HCT116 (cell line): ENCODE data around the gene PHKB. TPM values are rescaled to one million over a fixed set of nuclear protein-coding genes. Genes with fewer than 3 reads are reported as not detected.

Source experiments
- ATAC-seq: fragments of 200-7000 bp; cut with Tn5 transposase; 2 replicates; pipeline ENCODE4 v1.9.1; 2020; ENCODE audit warnings: mild to moderate bottlenecking, moderate library complexity
- BruUV-seq: library from RNA; stranded (reverse); fragments of 400-500 nt; replicated peaks from 2 replicates; lab custom pipeline; 2021; lab: Mats Ljungman, UMichigan
- CTCF ChIA-PET: fragments of 300-600 bp; sonication (Branson Sonifier 250); formaldehyde crosslinking; loops from one replicate; lab custom pipeline; 2021; ENCODE audit warnings: antibody characterized with exemption; lab: Charles Lee
- POLR2A ChIA-PET: fragments of 300-600, 350-600 bp; sonication (Branson Sonifier 250); formaldehyde crosslinking; loops from one replicate; lab custom pipeline; 2021; ENCODE audit warnings: antibody characterized with exemption; lab: Charles Lee
- RAD21 ChIA-PET, 2 experiments: fragments of 300-600 bp; sonication (Branson Sonifier 250); formaldehyde crosslinking; loops; one replicate each; lab custom pipeline; 2023; ENCODE audit warnings: low total read pairs in 2 of 2; ENCODE audit not compliant: uncharacterized antibody in 2 of 2, unreplicated experiment in 2 of 2, low non-redundant PET in 1 of 2; lab: Charles Lee
- DNase-seq: peaks from one replicate; pipeline ENCODE4 v3.0.0-alpha.2; 2010; ENCODE audit warnings: low read depth, low spot score
- H2AFZ ChIP-seq: fragments of 200-600 bp; shearing (Covaris generic), sonication (generic); 2 replicates; pipeline ENCODE4 v1.6.1; 2017; ENCODE audit warnings: low read depth, mixed run types, mixed read lengths, antibody characterized with exemption, low read length; ENCODE audit not compliant: poor library complexity, severe bottlenecking
- H3K27ac ChIP-seq: 2 replicates; pipeline ENCODE4 v1.5.1; 2012; ENCODE audit warnings: low read depth, low read length
- H3K27me3 ChIP-seq: fragments of 200-600 bp; sonication (generic); 2 replicates; pipeline ENCODE4 v1.6.1; 2016; ENCODE audit warnings: mixed run types, low read length, mixed read lengths; ENCODE audit not compliant: insufficient read depth
- H3K36me3 ChIP-seq, 2 experiments: fragments of 200-500 bp in 1 of 2; fragments of 200-600 bp in 1 of 2; sonication (Bioruptor generic) in 1 of 2; sonication (generic) in 1 of 2; 2 replicates each; pipeline versions ENCODE4 v1.5.1 to v1.6.1; 2014 to 2016; ENCODE audit warnings: low read length in 2 of 2, inconsistent platforms in 1 of 2, mixed read lengths in 1 of 2, mixed run types in 1 of 2; ENCODE audit not compliant: insufficient read depth in 2 of 2, control insufficient read depth in 1 of 2
- H3K4me1 ChIP-seq, 2 experiments: fragments of 200-600 bp in 1 of 2; sonication (generic) in 1 of 2; 2 replicates each; pipeline versions ENCODE4 v1.5.1 to v1.6.1; 2012 to 2017; ENCODE audit warnings: low read length in 2 of 2, inconsistent platforms in 1 of 2, mild to moderate bottlenecking in 1 of 2, mixed read lengths in 1 of 2, mixed run types in 1 of 2, moderate library complexity in 1 of 2; ENCODE audit not compliant: insufficient read depth in 2 of 2, control insufficient read depth in 1 of 2
- H3K4me2 ChIP-seq: fragments of 200-600 bp; sonication (generic); 2 replicates; pipeline ENCODE4 v1.6.1; 2017; ENCODE audit warnings: mixed run types, low read length, mixed read lengths
- H3K4me3 ChIP-seq, 2 experiments: fragments of 200-600 bp in 1 of 2; sonication (generic) in 1 of 2; replicated peaks in 1 of 2; 2 replicates each; pipeline ENCODE4 v1.5.1; 2011 to 2016; ENCODE audit warnings: low read length in 2 of 2, control low read depth in 1 of 2, low read depth in 1 of 2, mild to moderate bottlenecking in 1 of 2, mixed read lengths in 1 of 2, mixed run types in 1 of 2
- H3K79me2 ChIP-seq: fragments of 200-600 bp; sonication (generic); 2 replicates; pipeline ENCODE4 v1.6.1; 2017; ENCODE audit warnings: mild to moderate bottlenecking, mixed run types, low read length, moderate library complexity, mixed read lengths; ENCODE audit not compliant: insufficient read depth
- H3K9ac ChIP-seq: fragments of 200-600 bp; sonication (generic); 2 replicates; pipeline ENCODE4 v1.6.1; 2016; ENCODE audit warnings: low read length, mixed read lengths
- H3K9me2 ChIP-seq: fragments of 200-600 bp; sonication (generic), shearing (Covaris generic); 2 replicates; pipeline ENCODE4 v1.6.1; 2017; ENCODE audit warnings: mixed run types, mild to moderate bottlenecking, moderate library complexity; ENCODE audit not compliant: insufficient read depth
- H3K9me3 ChIP-seq, 2 experiments: fragments of 200-500 bp in 1 of 2; fragments of 200-600 bp in 1 of 2; sonication (Bioruptor generic) in 1 of 2; sonication (generic) in 1 of 2; 2 replicates each; pipeline ENCODE4 v1.6.1; 2014 to 2017; ENCODE audit warnings: low read length in 2 of 2, mixed read lengths in 2 of 2, inconsistent platforms in 1 of 2, low read depth in 1 of 2, mild to moderate bottlenecking in 1 of 2, mixed run types in 1 of 2, moderate library complexity in 1 of 2; ENCODE audit not compliant: control insufficient read depth in 1 of 2, insufficient read depth in 1 of 2
- H4K20me1 ChIP-seq: fragments of 200-600 bp; sonication (generic), shearing (Covaris generic); 2 replicates; pipeline ENCODE4 v1.6.1; 2017; ENCODE audit warnings: mixed run types, mild to moderate bottlenecking, moderate library complexity; ENCODE audit not compliant: insufficient read depth
- CBX3 ChIP-seq: IDR thresholded peaks from 2 replicates; pipeline ENCODE4 v1.6.1; 2012; ENCODE audit warnings: low read depth
- CEBPB ChIP-seq: IDR thresholded peaks from 2 replicates; pipeline ENCODE4 v1.6.1; 2012; ENCODE audit warnings: low read depth
- EGR1 ChIP-seq: IDR thresholded peaks from 2 replicates; pipeline ENCODE4 v1.6.1; 2012; ENCODE audit warnings: low read depth
- ELF1 ChIP-seq: IDR thresholded peaks from 2 replicates; pipeline ENCODE4 v1.6.1; 2012; ENCODE audit warnings: low read depth, borderline replicate concordance
- EZH2 ChIP-seq: fragments of 200-600 bp; sonication (generic); IDR thresholded peaks from 2 replicates; pipeline ENCODE4 v1.6.1; 2017; ENCODE audit warnings: antibody characterized with exemption, mixed run types
- EZH2phosphoT487 ChIP-seq: fragments of 200-600 bp; IDR thresholded peaks from 2 replicates; pipeline ENCODE4 v1.6.1; 2018; ENCODE audit warnings: antibody characterized with exemption, borderline replicate concordance
- FOSL1 ChIP-seq: IDR thresholded peaks from 2 replicates; pipeline ENCODE4 v1.6.1; 2012; ENCODE audit warnings: low read depth
- JUND ChIP-seq: IDR thresholded peaks from 2 replicates; pipeline ENCODE4 v1.6.1; 2012
- SIN3A ChIP-seq: IDR thresholded peaks from 2 replicates; pipeline ENCODE4 v1.6.1; 2012; ENCODE audit warnings: low read depth
- SRF ChIP-seq: IDR thresholded peaks from 2 replicates; pipeline ENCODE4 v1.6.1; 2012; ENCODE audit warnings: low read depth
- ZFX ChIP-seq: fragments of 450-650 bp; IDR thresholded peaks from 2 replicates; pipeline ENCODE4 v1.6.1; 2017
- ZNF274 ChIP-seq: fragments of 200-500 bp; sonication (Bioruptor generic); IDR thresholded peaks from 2 replicates; pipeline ENCODE4 v1.6.1; 2014; ENCODE audit warnings: mild to moderate bottlenecking, low read depth, low read length, inconsistent platforms
- intact Hi-C: fragments of 100-400 bp; cut with micrococcal nuclease; formaldehyde crosslinking; loops from 2 replicates; pipeline ENCODE4 v1.10.0; 2022
- total RNA-seq: library from RNA; stranded (reverse); gene quantifications from one replicate; pipeline ENCODE4 v1.2.1, GENCODE V29; 2021; ENCODE audit not compliant: unreplicated experiment
- TF ChIP-seq, protein P1 (sequence below), 3 experiments: fragments of 200-600 bp in 1 of 3; sonication (generic) in 1 of 3; IDR thresholded peaks in 2 of 3; conservative IDR thresholded peaks in 1 of 3; 2 replicates each; pipeline ENCODE4 v1.5.1; 2012 to 2017; ENCODE audit warnings: low read depth in 2 of 3, low read length in 2 of 3, antibody characterized with exemption in 1 of 3, borderline replicate concordance in 1 of 3, control low read depth in 1 of 3, mild to moderate bottlenecking in 1 of 3, mixed read lengths in 1 of 3, mixed run types in 1 of 3, moderate library complexity in 1 of 3; ENCODE audit not compliant: insufficient read depth in 1 of 3
- TF ChIP-seq, protein P2 (sequence below): IDR thresholded peaks from 2 replicates; pipeline ENCODE4 v1.6.1; 2012
- TF ChIP-seq, protein P3 (sequence below): IDR thresholded peaks from 2 replicates; pipeline ENCODE4 v1.6.1; 2012; ENCODE audit warnings: low read depth
- TF ChIP-seq, protein P4 (sequence below): IDR thresholded peaks from 2 replicates; pipeline ENCODE4 v1.6.1; 2011; ENCODE audit warnings: mild to moderate bottlenecking, low read length, moderate library complexity; ENCODE audit not compliant: insufficient replicate concordance; ENCODE audit errors: extremely low read depth

The PHKB gene
- total RNA-seq, 1 experiment from 2014 or later: 30.5 TPM

DNA sequence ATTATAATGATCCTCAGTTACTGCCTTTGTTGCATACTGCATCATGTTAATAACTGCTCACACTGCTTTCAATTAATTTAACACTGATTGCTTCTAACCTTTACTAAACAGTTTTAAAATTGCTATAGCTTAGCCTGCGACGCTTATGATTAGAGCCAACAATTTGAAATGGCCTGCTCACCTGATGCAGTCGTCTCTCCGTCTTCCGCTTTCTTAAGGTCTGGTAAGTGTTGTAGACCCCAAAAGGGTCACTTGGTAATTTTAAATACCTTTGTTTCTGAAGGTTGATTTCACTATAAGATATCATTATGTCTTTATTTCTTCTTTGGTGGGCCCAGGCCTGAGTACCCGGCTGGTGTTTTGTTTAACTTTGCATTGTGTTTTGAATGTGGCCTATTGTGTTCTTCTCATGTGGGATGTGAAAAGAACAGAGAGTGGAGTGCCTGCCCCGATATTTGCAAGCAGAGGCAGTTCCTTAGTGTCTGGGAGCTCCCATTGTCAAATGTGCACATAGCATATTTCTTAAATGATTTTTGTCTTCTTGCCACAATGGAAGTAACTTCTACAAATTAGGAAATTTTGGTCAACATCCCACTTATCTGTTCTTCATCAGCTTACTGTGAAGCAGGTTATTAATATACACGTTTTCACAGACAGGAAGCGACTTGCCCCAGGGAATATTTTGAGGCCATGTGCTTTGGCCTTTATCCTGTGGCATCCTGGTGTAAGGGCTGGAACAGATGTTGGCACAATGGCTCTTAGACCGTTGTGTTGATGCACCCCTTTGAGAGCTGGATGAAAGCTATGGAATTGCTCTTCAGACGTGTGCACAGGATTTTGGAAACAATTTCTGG, 2.9 kb downstream of the PHKB start (continued):
- TF ChIP-seq, protein P1, sequence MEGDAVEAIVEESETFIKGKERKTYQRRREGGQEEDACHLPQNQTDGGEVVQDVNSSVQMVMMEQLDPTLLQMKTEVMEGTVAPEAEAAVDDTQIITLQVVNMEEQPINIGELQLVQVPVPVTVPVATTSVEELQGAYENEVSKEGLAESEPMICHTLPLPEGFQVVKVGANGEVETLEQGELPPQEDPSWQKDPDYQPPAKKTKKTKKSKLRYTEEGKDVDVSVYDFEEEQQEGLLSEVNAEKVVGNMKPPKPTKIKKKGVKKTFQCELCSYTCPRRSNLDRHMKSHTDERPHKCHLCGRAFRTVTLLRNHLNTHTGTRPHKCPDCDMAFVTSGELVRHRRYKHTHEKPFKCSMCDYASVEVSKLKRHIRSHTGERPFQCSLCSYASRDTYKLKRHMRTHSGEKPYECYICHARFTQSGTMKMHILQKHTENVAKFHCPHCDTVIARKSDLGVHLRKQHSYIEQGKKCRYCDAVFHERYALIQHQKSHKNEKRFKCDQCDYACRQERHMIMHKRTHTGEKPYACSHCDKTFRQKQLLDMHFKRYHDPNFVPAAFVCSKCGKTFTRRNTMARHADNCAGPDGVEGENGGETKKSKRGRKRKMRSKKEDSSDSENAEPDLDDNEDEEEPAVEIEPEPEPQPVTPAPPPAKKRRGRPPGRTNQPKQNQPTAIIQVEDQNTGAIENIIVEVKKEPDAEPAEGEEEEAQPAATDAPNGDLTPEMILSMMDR (IDR thresholded peaks at IDR 0.05 in 2 of 3, conservative IDR thresholded peaks at IDR 0.05 in 1 of 3; ENCODE audit: borderline replicate concordance in 1 of 3, insufficient read depth in 1 of 3, low read depth in 2 of 3, low read length in 2 of 3): no peak
- no peak for TF ChIP-seq EZH2phosphoT487
- no peak for TF ChIP-seq SIN3A
- no peak for TF ChIP-seq JUND
- TF ChIP-seq CBX3: no peak
- TF ChIP-seq CEBPB: no peak
- no peak for TF ChIP-seq ELF1
- no peak for TF ChIP-seq ZFX
- TF ChIP-seq, all 23 proteins: peak for 0

DNA sequence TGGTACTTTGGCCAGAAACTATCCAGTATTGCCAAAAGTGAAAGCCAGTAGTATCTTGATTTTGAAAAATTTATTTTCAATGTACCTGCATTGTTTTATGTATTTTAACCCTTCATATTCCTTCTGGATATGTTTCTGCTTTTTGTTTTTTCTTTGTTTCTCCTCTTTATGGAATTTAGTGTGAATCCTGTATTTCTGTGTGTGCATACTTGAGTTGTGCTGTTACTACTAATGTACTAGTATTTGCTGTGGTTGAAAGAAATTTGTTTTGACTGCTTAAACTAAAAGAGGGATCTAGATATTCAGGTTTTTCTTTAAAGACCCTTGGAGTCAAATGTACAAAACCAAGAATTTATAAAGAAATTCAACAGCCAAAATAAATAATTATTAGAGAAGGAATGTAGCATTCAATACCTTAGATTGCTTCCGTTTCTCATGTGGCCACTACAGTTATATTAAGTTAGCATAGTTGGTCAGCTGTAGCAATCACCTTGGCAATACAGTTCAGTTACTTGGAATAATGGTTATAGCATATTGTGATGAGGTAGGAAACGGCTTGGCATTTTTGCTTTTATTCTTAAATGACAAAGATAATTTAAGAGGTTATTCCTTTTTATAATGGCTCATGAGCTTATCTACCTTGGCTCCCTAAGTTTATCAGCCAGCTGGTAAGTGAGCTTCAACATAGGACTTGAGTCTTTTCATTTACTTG, 4.9 kb downstream of the PHKB start:
- Histone ChIP-seq H2AFZ (no peak overlapping the region), H3K36me3 (no peaks in the 10 kb centered on the region), H3K9ac (no peak overlapping the region), H3K79me2 (peaks cover 31% of the 10 kb centered on the region), H4K20me1 (no peaks in the 10 kb centered on the region), H3K4me2 (no peak overlapping the region), H3K4me1 (peaks cover 2 to 7% of the 10 kb centered on the region in 2 experiments; a peak in 3 of 4 replicates), H3K27ac (no peak overlapping the region), H3K27me3 (no peaks in the 10 kb centered on the region), H3K9me2 (no peaks in the 10 kb centered on the region), H3K9me3 (no peaks in the 10 kb centered on the region), H3K4me3 (no peak overlapping the region)
- CTCF ChIA-PET: no interaction called here
- RAD21 ChIA-PET: no interaction called here
- POLR2A ChIA-PET: no interaction called here
- BruUV-seq: no TSS peak
- ATAC-seq (no peak), DNase-seq (no peak)
- intact Hi-C loops: no loop called here
- TF ChIP-seq, protein P2, sequence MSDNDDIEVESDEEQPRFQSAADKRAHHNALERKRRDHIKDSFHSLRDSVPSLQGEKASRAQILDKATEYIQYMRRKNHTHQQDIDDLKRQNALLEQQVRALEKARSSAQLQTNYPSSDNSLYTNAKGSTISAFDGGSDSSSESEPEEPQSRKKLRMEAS: no peak
- TF ChIP-seq ZNF274 (no peak), CBX3 (no peak), EGR1 (no peak), SRF (no peak), JUND (no peak), EZH2 (no peak), FOSL1 (no peak)
- TF ChIP-seq, protein P3, sequence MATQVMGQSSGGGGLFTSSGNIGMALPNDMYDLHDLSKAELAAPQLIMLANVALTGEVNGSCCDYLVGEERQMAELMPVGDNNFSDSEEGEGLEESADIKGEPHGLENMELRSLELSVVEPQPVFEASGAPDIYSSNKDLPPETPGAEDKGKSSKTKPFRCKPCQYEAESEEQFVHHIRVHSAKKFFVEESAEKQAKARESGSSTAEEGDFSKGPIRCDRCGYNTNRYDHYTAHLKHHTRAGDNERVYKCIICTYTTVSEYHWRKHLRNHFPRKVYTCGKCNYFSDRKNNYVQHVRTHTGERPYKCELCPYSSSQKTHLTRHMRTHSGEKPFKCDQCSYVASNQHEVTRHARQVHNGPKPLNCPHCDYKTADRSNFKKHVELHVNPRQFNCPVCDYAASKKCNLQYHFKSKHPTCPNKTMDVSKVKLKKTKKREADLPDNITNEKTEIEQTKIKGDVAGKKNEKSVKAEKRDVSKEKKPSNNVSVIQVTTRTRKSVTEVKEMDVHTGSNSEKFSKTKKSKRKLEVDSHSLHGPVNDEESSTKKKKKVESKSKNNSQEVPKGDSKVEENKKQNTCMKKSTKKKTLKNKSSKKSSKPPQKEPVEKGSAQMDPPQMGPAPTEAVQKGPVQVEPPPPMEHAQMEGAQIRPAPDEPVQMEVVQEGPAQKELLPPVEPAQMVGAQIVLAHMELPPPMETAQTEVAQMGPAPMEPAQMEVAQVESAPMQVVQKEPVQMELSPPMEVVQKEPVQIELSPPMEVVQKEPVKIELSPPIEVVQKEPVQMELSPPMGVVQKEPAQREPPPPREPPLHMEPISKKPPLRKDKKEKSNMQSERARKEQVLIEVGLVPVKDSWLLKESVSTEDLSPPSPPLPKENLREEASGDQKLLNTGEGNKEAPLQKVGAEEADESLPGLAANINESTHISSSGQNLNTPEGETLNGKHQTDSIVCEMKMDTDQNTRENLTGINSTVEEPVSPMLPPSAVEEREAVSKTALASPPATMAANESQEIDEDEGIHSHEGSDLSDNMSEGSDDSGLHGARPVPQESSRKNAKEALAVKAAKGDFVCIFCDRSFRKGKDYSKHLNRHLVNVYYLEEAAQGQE: no peak
- TF ChIP-seq, protein P4, sequence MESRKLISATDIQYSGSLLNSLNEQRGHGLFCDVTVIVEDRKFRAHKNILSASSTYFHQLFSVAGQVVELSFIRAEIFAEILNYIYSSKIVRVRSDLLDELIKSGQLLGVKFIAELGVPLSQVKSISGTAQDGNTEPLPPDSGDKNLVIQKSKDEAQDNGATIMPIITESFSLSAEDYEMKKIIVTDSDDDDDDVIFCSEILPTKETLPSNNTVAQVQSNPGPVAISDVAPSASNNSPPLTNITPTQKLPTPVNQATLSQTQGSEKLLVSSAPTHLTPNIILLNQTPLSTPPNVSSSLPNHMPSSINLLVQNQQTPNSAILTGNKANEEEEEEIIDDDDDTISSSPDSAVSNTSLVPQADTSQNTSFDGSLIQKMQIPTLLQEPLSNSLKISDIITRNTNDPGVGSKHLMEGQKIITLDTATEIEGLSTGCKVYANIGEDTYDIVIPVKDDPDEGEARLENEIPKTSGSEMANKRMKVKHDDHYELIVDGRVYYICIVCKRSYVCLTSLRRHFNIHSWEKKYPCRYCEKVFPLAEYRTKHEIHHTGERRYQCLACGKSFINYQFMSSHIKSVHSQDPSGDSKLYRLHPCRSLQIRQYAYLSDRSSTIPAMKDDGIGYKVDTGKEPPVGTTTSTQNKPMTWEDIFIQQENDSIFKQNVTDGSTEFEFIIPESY: no peak
